Measurements from ENCODE around the gene ELOVL7.
"Not testable (repeated sequence)": the region's sequence is repeated elsewhere in the genome, so short reads cannot be mapped to it uniquely, and the experiment has no call there.

DNA sequence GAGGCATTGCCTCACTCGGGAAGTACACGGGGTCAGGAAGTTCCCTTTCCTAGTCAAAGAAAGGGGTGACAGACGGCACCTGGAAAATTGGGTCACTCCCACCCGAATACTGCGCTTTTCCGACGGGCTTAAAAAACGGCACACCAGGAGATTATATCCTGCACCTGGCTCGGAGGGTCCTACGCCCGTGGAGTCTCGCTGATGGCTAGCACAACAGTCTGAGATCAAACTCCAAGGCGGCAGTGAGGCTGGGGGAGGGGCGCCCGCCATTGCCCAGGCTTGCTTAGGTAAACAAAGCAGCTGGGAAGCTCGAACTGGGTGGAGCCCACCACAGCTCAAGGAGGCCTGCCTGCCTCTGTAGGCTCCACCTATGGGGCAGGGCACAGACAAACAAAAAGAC is 16.5 kb upstream of the ELOVL7 start:
- TF ChIP-seq, protein P1, sequence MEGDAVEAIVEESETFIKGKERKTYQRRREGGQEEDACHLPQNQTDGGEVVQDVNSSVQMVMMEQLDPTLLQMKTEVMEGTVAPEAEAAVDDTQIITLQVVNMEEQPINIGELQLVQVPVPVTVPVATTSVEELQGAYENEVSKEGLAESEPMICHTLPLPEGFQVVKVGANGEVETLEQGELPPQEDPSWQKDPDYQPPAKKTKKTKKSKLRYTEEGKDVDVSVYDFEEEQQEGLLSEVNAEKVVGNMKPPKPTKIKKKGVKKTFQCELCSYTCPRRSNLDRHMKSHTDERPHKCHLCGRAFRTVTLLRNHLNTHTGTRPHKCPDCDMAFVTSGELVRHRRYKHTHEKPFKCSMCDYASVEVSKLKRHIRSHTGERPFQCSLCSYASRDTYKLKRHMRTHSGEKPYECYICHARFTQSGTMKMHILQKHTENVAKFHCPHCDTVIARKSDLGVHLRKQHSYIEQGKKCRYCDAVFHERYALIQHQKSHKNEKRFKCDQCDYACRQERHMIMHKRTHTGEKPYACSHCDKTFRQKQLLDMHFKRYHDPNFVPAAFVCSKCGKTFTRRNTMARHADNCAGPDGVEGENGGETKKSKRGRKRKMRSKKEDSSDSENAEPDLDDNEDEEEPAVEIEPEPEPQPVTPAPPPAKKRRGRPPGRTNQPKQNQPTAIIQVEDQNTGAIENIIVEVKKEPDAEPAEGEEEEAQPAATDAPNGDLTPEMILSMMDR (IDR thresholded peaks at IDR 0.05; ENCODE audit: low read length), result not testable (repeated sequence)
- not testable (repeated sequence) for TF ChIP-seq EZH2 (IDR thresholded peaks at IDR 0.05; ENCODE audit: borderline replicate concordance, low read length)

Data from OCI-LY1 (cell line).